ENCODE results near the gene CALU.

The CALU gene

GRCh38 chr7:128788446-128789412, 49.6 kb downstream of the CALU start:
- DNase-seq: no peak

- DNase-seq: no peak
These were observed 51.3 kb downstream of the CALU start for GRCh38 chr7:128790315-128791041.

- peak; percentile 59 for DNase-seq
These were observed 52.2 kb downstream of the CALU start, which contains the start of gene CCDC136 for GRCh38 chr7:128791121-128791971. CCDC136 (plus strand) TSS chr7:128791968; CDS start chr7:128792412, 444 bp downstream.

- no peak for DNase-seq
These were observed 52.8 kb downstream of the CALU start for GRCh38 chr7:128791972-128792327.

DNA sequence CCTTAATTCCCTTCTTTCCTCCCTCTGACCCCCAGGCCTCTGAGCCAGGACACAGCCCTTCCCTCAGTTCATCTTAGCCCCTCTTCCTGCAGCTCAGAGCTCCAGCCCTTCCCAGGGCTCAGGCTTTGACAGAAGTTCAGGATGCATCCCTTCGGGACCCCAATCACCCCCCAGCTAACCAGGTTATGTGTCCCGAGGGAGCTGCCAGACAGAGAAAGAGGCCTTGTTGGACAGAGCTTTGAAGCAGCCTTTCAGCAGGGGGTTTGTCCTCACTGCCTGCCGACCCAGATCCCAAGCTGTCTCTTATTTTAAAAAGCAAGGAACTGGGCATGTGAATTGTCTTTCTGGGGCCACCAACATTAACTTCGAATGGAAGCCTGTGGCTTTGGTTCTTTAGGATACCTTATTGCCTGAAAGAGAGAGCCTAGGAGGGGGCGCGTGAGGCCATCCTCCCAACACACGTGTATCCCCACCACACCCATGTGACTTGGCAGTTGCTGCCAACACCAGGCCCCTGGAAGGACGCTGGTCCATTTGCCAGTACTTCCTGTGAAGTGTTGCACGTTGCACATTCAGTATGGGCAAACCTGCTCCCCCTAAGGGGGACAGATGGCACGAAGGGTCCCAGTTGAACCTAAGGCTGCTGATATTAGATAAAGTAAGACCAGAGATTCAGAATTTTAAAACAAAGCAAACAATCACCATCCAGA, 53.5 kb downstream of the CALU start:
- DNase-seq: peak; percentile 81

DNA sequence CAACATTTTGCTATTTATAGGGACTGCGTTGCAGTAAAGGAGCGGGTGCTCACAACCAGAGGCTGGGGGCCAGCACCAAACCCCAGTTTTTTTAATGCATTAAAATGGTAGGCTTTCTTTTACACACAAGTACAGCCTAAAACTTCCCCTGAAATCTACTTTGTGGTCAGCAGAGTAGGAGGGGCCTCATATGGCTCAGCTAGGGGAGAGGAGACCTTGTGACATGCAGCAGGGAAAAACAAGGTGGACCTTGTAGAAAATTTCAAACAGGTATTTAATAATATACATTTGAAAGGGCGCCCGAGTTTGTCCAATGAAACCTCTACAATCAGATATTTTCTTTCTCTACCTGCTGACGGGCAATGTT, 54.0 kb downstream of the CALU start:
- peak; percentile 47 for DNase-seq

DNA sequence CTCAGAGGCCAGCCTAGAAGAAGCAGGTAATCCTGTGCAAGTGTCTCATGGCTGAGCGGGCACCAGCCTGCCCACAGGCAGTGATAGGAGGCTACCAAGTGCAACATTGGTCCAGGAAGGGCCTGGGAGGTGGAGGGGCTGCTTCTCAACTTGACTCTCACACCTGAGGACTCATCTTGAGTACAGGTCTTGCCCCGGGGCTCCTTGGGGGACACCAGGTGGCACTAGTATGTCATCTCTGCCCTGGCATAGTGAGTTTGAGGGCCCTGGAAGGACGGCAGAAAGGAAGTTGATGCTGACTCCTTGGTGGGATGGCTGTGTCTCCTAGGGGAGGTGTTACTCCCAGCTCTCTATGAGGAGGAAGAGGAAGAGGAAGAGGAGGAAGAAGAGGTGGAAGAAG, 54.9 kb downstream of the CALU start:
- peak; percentile 19 for DNase-seq

- DNase-seq: no peak
These were observed 55.3 kb downstream of the CALU start for GRCh38 chr7:128794436-128794835.

- DNase-seq: no peak
These were observed 56.0 kb downstream of the CALU start for GRCh38 chr7:128795129-128795528.

DNA sequence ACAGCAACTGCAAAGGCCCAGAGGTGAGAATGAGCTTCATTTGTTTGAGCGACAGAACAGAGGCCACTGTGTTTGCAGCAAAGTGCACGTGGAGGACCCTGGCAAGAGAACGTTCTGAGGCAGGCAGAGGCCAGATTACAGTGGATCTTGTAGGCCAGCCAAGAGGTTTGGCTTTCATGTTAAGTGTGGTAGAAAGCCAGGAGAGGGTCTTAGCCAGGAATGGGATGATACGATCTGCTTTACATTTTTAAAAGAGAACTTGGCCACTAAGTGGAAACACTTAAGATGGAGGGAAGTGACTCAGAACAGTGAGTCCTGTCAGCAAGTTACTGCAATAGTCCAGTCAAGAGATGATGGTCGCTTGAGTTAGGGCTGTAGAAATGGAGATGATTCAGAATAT, 57.2 kb downstream of the CALU start:
- no peak for DNase-seq

- DNase-seq: no peak
These were observed 60.3 kb downstream of the CALU start for GRCh38 chr7:128799451-128799850.

DNA sequence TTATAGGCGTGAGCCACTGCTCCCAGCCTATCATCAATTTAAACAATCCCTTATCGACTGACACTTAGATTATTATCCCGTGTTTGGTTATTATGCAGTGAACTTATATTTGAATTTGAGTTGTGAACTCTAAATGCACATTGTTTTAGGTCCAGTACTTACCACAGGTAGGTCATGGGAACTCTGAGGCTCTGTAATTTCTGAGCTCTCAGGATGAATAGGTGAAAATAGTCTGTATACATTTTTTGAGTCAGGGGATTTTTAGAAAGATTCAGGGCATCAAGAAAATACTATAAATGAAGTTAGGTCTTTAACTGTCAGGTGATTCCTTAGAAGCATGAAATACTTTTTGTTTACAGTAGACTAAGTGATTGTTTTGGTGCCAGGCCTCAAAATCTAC, 61.4 kb downstream of the CALU start:
- DNase-seq: no peak

- no peak for DNase-seq
These were observed 61.8 kb downstream of the CALU start for GRCh38 chr7:128801003-128801402.

- DNase-seq: no peak
These were observed 62.7 kb downstream of the CALU start for GRCh38 chr7:128801667-128802418.

DNA sequence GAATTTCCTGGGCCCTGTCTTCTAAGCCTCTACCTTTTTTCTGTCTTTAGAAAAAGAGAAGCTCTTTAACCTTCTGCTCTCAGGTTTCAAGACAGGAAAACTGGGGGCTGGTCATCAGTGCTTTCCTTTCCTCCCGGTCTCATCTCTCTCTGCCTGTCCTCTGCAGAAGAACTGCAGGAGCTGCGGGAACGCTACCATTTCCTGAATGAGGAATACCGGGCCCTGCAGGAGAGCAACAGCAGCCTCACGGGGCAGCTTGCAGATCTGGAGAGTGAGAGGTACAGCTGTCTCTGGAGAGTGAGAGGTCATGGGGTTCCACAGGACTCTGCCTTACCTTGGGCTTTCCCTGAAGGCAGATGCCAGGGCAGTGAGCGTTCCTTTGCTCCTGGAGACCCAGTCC, 65.3 kb downstream of the CALU start:
- no peak for DNase-seq

DNA sequence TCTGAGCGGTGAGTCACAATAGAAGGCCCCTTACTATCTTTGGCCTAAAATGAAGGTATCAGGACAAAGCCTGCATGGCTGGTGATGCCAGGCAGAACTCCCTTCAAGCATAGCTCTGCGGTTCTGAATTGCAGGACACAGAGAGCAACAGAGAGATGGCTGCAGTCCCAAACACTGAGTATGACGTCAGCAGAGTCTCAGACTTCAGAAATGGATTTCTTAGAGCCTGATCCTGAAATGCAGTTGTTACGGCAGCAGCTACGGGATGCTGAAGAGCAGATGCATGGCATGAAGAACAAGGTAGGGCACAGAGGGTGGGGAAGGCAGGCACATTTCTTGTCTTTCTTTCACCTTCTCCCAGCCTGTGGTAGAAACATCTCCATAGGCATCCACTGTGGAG, 66.1 kb downstream of the CALU start:
- no peak for DNase-seq

DNA sequence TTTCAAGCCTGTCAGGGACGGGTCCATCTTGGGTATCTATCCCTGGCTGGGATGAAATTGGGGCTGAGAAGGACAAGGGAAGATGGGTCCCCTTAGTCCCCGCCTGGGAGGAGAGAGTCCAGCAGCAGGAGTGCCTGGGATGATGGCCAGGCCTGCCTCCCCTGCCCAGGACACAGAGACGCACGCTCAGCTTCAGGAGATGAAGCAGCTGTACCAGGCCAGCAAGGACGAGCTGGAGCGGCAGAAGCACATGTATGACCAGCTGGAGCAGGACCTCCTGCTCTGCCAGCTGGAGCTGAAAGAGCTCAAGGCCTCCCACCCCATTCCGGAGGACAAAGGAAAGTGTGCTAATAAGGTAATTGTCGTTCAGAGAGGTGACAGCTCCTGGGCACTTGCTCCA, 68.0 kb downstream of the CALU start:
- no peak for DNase-seq

DNA sequence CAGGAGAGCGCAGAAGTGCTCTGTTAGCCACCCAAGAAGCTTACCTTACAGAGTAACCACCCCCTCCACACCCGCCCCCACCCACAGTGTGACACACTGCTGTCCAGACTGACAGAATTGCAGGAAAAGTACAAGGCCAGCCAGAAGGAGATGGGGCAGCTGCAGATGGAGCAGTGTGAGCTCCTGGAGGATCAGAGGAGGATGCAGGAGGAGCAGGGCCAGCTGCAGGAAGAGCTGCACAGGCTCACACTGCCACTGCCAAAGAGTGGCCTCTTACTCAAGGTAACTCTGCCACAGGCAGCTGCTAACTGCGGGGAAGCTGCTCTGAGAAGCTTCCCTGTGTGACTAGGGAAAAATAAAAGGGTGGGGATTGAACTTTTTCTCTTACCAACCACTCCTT, 70.2 kb downstream of the CALU start:
- DNase-seq: no peak

GRCh38 chr7:128810473-128810872, 71.3 kb downstream of the CALU start:
- no peak for DNase-seq

DNA sequence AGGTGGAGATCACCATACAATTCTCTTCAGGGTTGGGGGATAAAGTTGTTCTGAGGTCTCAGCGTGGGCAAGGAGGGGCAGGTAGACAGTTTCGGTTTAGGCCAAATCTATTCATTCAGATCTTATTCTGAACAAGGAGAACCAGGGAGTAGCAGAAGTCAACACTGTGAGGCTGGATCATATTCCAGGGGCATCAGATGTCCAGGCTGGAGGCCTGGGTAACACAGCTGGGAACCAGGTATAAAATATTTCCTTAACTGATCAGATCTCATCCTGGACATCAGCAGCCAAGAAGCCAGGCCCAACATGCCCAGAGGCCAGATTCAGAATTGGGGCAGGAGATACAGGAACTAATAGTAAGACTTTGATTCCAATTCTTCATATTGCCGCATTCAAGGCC, 71.8 kb downstream of the CALU start:
- DNase-seq: no peak

GRCh38 chr7:128811631-128812430, 72.7 kb downstream of the CALU start:
- no peak for DNase-seq
